Liver (tissue), 10 donors: ENCODE data around the gene CXorf65. TPM values are rescaled to one million over a fixed set of nuclear protein-coding genes. Genes with fewer than 3 reads are reported as not detected.

Source experiments
- DNase-seq: peaks from one replicate; pipeline ENCODE4 v3.0.0-alpha.2; 2017; ENCODE audit warnings: low spot score
- H3K27ac ChIP-seq, 2 donors: one replicate each; pipeline ENCODE4 v1.7.0; 2013; ENCODE audit warnings: inconsistent platforms in 2 of 2, low read length in 2 of 2, control low read depth in 1 of 2, low read depth in 1 of 2, mild to moderate bottlenecking in 1 of 2
- H3K27me3 ChIP-seq, 4 donors: one replicate each; pipeline versions ENCODE4 v1.6.1 to v1.7.0; 2013; ENCODE audit warnings: low read length in 3 of 4, inconsistent platforms in 1 of 4, mild to moderate bottlenecking in 1 of 4, moderate library complexity in 1 of 4; ENCODE audit not compliant: control insufficient read depth in 4 of 4, insufficient read depth in 4 of 4
- H3K36me3 ChIP-seq, 4 donors: one replicate each; pipeline versions ENCODE4 v1.6.1 to v1.7.0; 2013; ENCODE audit warnings: low read length in 3 of 4, mild to moderate bottlenecking in 3 of 4, low read depth in 1 of 4, moderate library complexity in 1 of 4; ENCODE audit not compliant: control insufficient read depth in 4 of 4, insufficient read depth in 3 of 4
- H3K4me1 ChIP-seq, 4 donors: one replicate each; pipeline versions ENCODE4 v1.6.1 to v1.7.0; 2013; ENCODE audit warnings: low read length in 3 of 4, mild to moderate bottlenecking in 3 of 4, moderate library complexity in 1 of 4; ENCODE audit not compliant: control insufficient read depth in 4 of 4, insufficient read depth in 4 of 4
- H3K4me3 ChIP-seq, 3 donors: one replicate each; pipeline versions ENCODE4 v1.6.1 to v1.7.0; 2013; ENCODE audit warnings: low read length in 3 of 3, control low read depth in 1 of 3, low read depth in 1 of 3, mild to moderate bottlenecking in 1 of 3
- H3K9ac ChIP-seq, 2 donors: one replicate each; pipeline ENCODE4 v1.7.0; 2013; ENCODE audit warnings: low read length in 2 of 2, mild to moderate bottlenecking in 2 of 2, moderate library complexity in 2 of 2, control low read depth in 1 of 2, low read depth in 1 of 2
- H3K9me3 ChIP-seq, 4 donors: one replicate each; pipeline versions ENCODE4 v1.6.1 to v1.7.0; 2013; ENCODE audit warnings: low read length in 3 of 4; ENCODE audit not compliant: control insufficient read depth in 4 of 4
- FOXA1 ChIP-seq: IDR thresholded peaks from 2 replicates; pipeline ENCODE4 v1.6.1; 2016; ENCODE audit warnings: antibody characterized with exemption
- RAD21 ChIP-seq, 2 donors: IDR thresholded peaks; 2 replicates each; pipeline ENCODE4 v1.6.1; 2016; ENCODE audit warnings: antibody characterized with exemption in 2 of 2, mild to moderate bottlenecking in 2 of 2
- RXRA ChIP-seq, 2 donors: IDR thresholded peaks; 2 replicates each; pipeline ENCODE4 v1.6.1; 2017 to 2018; ENCODE audit warnings: antibody characterized with exemption in 2 of 2, mild to moderate bottlenecking in 1 of 2
- YY1 ChIP-seq: IDR thresholded peaks from 2 replicates; pipeline ENCODE4 v1.6.1; 2016; ENCODE audit warnings: antibody characterized with exemption, mild to moderate bottlenecking
- ZBTB33 ChIP-seq: IDR thresholded peaks from 2 replicates; pipeline ENCODE4 v1.6.1; 2016; ENCODE audit warnings: antibody characterized with exemption
- polyA plus RNA-seq, 2 donors: library from polyadenylated mRNA; stranded (reverse) in 1 of 2; unstranded in 1 of 2; fragments of 200-250 nt in 1 of 2; fragments of >200 nt in 1 of 2; fragmentation: Nextera tagmentation in 1 of 2; extraction: Ambion mirVana in 1 of 2; gene quantifications; one replicate each; pipeline versions ENCODE4 v1.2.1 to v1.2.3, GENCODE V29; 2013 to 2015
- small RNA-seq: library from RNA; depleted of rRNA; stranded (forward); fragments of <200 nt; gene quantifications from one replicate; pipeline ENCODE3, GENCODE V24; 2014
- total RNA-seq, 2 donors: library from RNA; depleted of rRNA; stranded (reverse); fragments of >200 nt; gene quantifications; one replicate each; pipeline ENCODE4 v1.2.3, GENCODE V29; 2014
- donor health status: healthy.
- donor health status: healthy.
- donor health status: healthy.
- donor health status: healthy.
- donor health status: healthy.

Gene CXorf65
- total and polyA plus RNA-seq, 4 donors: not detected

- H3K4me3 ChIP-seq: no peak overlapping the region
- H3K9ac ChIP-seq: no peak overlapping the region
- no peak overlapping the region for H3K27ac ChIP-seq
- H3K4me1 ChIP-seq: no peaks in the 10 kb centered on the region
- TF ChIP-seq FOXA1: no peak
- no peak for TF ChIP-seq YY1
- TF ChIP-seq ZBTB33: no peak
- no peak for TF ChIP-seq RXRA (IDR thresholded peaks at IDR 0.05)
- TF ChIP-seq RAD21 (IDR thresholded peaks at IDR 0.05): no peak
- H3K27me3 ChIP-seq: no peaks in the 10 kb centered on the region
- H3K36me3 ChIP-seq: peaks cover 0 to 9% (median 5%) of the 10 kb centered on the region in 4 donors
- no peaks in the 10 kb centered on the region for H3K9me3 ChIP-seq
- no peak for DNase-seq
These were observed 49.7 kb downstream of the CXorf65 start for GRCh38 chrX:71056867-71057266.

Small RNAs within 50 kb of the gene (small RNA-seq; reads per million reads assigned to genes)
- gene CXorf65: not detected

Other genes with a start within 250 kb of the CXorf65 start
- under 1 TPM; 0.08 to 0.14 TPM for gene TEX11, start 198.0 kb downstream of the CXorf65 start, total RNA-seq
- gene TEX11, start 198.0 kb downstream of the CXorf65 start, polyA plus RNA-seq: under 1 TPM in 1 of 2 donors, not detected in 1; 0.03 TPM
- under 1 TPM in 1 of 2 donors, not detected in 1; 0.09 TPM for gene SLC7A3, start 175.6 kb downstream of the CXorf65 start, total RNA-seq
- gene SLC7A3, start 175.6 kb downstream of the CXorf65 start, polyA plus RNA-seq: not detected
- 10 to 100 TPM; 13.1 to 21.7 TPM for gene SNX12, start 38.4 kb downstream of the CXorf65 start, total RNA-seq
- gene SNX12, start 38.4 kb downstream of the CXorf65 start, polyA plus RNA-seq: 10 to 100 TPM in 1 of 2 donors, 1 to 10 TPM in 1; 4.5 to 18.6 TPM
- gene FOXO4, start 10.9 kb downstream of the CXorf65 start, total RNA-seq: 10 to 100 TPM in 1 of 2 donors, 1 to 10 TPM in 1; 3.7 to 38.2 TPM
- 1 to 10 TPM in 1 of 2 donors, under 1 TPM in 1; 0.50 to 4.2 TPM for gene FOXO4, start 10.9 kb downstream of the CXorf65 start, polyA plus RNA-seq
- 1 to 10 TPM; 2.2 to 3.0 TPM for gene IL2RG, start 4.8 kb upstream of the CXorf65 start, total RNA-seq
- gene IL2RG, start 4.8 kb upstream of the CXorf65 start, polyA plus RNA-seq: 1 to 10 TPM; 3.6 to 4.0 TPM
- 10 to 100 TPM; 13.1 to 25.6 TPM for gene MED12, start 11.9 kb upstream of the CXorf65 start, total RNA-seq
- 1 to 10 TPM; 3.2 to 5.4 TPM for gene MED12, start 11.9 kb upstream of the CXorf65 start, polyA plus RNA-seq
- under 1 TPM; 0.17 to 0.23 TPM for gene NLGN3, start 38.1 kb upstream of the CXorf65 start, total RNA-seq
- under 1 TPM; 0.11 to 0.13 TPM for gene NLGN3, start 38.1 kb upstream of the CXorf65 start, polyA plus RNA-seq
- gene GJB1, start 116.5 kb upstream of the CXorf65 start, total RNA-seq: 100 to 1,000 TPM in 1 of 2 donors, 10 to 100 TPM in 1; 77.1 to 167 TPM
- 100 to 1,000 TPM; 232 to 251 TPM for gene GJB1, start 116.5 kb upstream of the CXorf65 start, polyA plus RNA-seq
- gene ZMYM3, start 147.4 kb upstream of the CXorf65 start, total RNA-seq: 10 to 100 TPM in 1 of 2 donors, 1 to 10 TPM in 1; 6.9 to 13.3 TPM
- 1 to 10 TPM; 4.5 to 5.5 TPM for gene ZMYM3, start 147.4 kb upstream of the CXorf65 start, polyA plus RNA-seq
- 100 to 1,000 TPM; 138 to 140 TPM for gene NONO, start 176.9 kb upstream of the CXorf65 start, total RNA-seq
- 10 to 100 TPM; 66.1 to 74.7 TPM for gene NONO, start 176.9 kb upstream of the CXorf65 start, polyA plus RNA-seq
- 1 to 10 TPM; 1.1 to 3.3 TPM for gene ITGB1BP2, start 195.0 kb upstream of the CXorf65 start, total RNA-seq
- under 1 TPM; 0.23 to 0.51 TPM for gene ITGB1BP2, start 195.0 kb upstream of the CXorf65 start, polyA plus RNA-seq